ENCODE measurements around the gene LINGO3. TPM values are rescaled to one million over a fixed set of nuclear protein-coding genes. Genes with fewer than 3 reads are reported as not detected.
A peak's percentile ranks its signal among the peaks of the same experiment; 100 is the strongest.

Gene LINGO3
- total RNA-seq, 2 experiments from 2014 or later = 0.40 to 0.63 TPM

DNA sequence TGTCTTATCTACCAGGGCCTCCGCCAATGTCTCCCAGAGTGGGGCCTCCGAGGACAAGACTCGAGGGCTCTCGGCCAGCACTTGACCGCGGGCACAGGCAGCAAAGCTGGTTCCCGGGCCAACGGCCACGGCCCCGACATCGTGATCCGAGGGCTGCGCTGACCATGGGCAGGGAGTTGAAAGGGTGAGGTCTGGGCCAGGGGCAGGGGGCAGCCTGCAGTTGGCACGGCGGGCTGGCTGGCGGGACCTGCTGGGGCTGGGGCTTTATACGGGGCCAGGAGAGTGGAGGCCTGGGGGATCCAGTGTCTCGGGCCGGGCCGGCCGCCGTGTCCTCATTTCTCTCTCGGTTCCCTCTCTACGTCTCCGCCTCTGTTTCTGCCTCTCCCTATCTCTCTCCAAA is 9.8 kb upstream of the LINGO3 start:
- Mint-ChIP-seq H3K27ac (no peak overlapping the region), H3K9me3 (peaks cover 14% of the 10 kb centered on the region), H3K27me3 (peaks cover 18% of the 10 kb centered on the region), H3K36me3 (ENCODE audit: low read depth) (peaks cover 4% of the 10 kb centered on the region), H3K4me1 (no peaks in the 10 kb centered on the region), H3K4me3 (no peak overlapping the region)
- ChIA-PET POLR2A (no interaction called here), CTCF (interaction anchor here (1.3 kb wide), 1 partner anchor 75 kb away, joined by 3 read pairs; no protein-coding TSS in a partner anchor)
- DNase-seq = no peak

DNA sequence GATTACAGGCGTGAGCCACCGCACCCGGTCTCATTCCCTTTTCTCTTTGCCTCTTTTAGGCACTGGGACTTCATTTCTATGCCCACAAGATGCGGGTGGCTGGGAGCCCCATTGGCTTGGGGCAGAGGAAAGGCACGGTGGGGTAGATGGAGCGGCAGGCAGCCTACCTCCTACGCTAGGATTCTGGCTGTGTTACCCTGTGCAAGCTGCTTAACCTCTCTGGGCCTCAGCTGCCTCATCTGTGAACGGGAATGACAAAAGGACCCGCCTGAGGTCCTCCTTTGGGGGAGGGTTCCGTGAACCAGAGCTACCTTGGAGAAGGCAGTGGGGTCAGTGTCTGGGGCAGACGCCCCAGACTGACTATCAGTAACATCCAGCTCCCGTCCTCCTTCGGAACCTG is 9.3 kb upstream of the LINGO3 start:
- no peak for DNase-seq

DNA sequence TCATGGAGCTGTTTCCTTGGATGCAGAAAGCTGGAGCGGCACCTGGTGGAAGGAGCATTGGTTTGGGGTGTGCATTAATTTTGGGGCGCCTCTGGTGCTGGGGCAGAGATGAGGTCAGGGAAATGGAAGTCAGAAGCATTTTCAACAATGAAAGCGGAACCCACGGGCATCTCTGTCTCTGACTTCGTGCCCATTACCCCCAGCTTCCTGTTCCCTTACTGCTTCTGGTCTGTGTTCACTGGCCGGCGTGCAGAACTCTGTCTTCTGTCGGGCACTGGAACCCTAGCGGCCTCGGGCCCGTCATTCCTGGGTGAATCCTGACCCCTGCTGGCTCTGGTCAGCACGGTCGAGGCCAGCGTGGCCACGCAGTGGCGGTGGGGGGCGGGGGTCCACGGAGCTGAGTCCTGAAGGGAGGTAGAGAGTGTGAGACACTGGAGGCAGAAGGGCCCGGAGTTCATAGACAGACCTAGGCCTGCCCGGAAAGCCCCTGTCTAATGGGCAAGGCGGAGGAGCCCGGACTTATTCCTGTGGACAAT is 7.9 kb upstream of the LINGO3 start:
- Mint-ChIP-seq H3K4me1 (no peaks in the 10 kb centered on the region), H3K9me3 (peaks cover 14% of the 10 kb centered on the region), H3K27ac (no peak overlapping the region), H3K27me3 (peaks cover 23% of the 10 kb centered on the region), H3K36me3 (ENCODE audit: low read depth) (peaks cover 4% of the 10 kb centered on the region), H3K4me3 (no peak overlapping the region)
- ChIA-PET CTCF (interaction anchor here (0.6 to 1.4 kb wide), 4 partner anchors 21 to 295 kb away, joined by 3 to 4 read pairs (median 3); no protein-coding TSS in a partner anchor), POLR2A (interaction anchor here (1.6 kb wide), 1 partner anchor 12 kb away, joined by 7 read pairs; no protein-coding TSS in a partner anchor)
- DNase-seq = peak; percentile 35

More for the DNA sequence above, 9.3 kb upstream of the LINGO3 start:
- Mint-ChIP-seq H3K36me3 (ENCODE audit: low read depth) (peaks cover 4% of the 10 kb centered on the region), H3K27ac (no peak overlapping the region), H3K4me1 (no peaks in the 10 kb centered on the region), H3K9me3 (peaks cover 14% of the 10 kb centered on the region), H3K27me3 (peaks cover 20% of the 10 kb centered on the region), H3K4me3 (no peak overlapping the region)
- ChIA-PET CTCF (interaction anchor here (1.3 kb wide), 1 partner anchor 75 kb away, joined by 3 read pairs; no protein-coding TSS in a partner anchor), POLR2A (no interaction called here)

DNA sequence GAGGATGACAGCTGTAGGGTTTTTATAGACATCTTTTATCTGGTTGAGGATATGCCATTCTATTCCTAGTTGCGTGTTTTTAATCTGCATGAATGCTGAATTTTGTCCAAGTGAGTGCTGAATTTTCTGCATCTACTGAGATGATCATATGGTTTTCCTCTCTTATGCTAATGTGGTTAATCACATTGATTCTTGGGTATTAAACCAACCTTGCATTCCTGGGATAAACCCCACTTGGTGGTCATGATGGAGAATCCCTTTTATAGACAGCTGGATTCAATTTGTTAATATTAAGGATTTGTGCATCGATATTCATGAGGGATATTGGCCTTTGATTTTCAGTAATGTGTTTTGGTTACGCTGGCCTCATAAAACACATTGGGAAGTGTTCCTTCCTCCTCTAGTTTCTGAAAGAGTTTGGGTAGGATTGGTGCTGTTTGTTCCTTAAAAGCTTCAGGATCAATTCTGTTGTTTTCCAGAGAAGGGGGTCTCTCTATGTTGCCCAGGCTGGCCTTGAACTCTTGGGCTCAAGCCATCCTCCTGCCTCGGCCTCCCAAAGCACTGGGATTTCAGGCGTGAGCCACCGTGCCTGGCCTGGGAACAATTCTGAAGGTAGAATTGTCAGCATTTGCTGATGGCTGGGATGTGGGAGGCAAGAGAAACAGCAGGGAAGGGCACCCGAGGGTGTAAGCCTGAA is 7.3 kb upstream of the LINGO3 start:
- CTCF ChIA-PET = interaction anchor here (0.8 to 1.4 kb wide), 3 partner anchors 20 to 296 kb away, joined by 3 to 4 read pairs (median 3); no protein-coding TSS in a partner anchor
- peaks cover 27% of the 10 kb centered on the region for H3K27me3 Mint-ChIP-seq
- H3K36me3 Mint-ChIP-seq (ENCODE audit: low read depth) = peaks cover 4% of the 10 kb centered on the region
- H3K27ac Mint-ChIP-seq = no peak overlapping the region
- H3K9me3 Mint-ChIP-seq = peaks cover 14% of the 10 kb centered on the region
- DNase-seq = no peak
- POLR2A ChIA-PET = interaction anchor here (1.6 kb wide), 1 partner anchor 12 kb away, joined by 7 read pairs; no protein-coding TSS in a partner anchor
- H3K4me3 Mint-ChIP-seq = no peak overlapping the region
- no peaks in the 10 kb centered on the region for H3K4me1 Mint-ChIP-seq

DNA sequence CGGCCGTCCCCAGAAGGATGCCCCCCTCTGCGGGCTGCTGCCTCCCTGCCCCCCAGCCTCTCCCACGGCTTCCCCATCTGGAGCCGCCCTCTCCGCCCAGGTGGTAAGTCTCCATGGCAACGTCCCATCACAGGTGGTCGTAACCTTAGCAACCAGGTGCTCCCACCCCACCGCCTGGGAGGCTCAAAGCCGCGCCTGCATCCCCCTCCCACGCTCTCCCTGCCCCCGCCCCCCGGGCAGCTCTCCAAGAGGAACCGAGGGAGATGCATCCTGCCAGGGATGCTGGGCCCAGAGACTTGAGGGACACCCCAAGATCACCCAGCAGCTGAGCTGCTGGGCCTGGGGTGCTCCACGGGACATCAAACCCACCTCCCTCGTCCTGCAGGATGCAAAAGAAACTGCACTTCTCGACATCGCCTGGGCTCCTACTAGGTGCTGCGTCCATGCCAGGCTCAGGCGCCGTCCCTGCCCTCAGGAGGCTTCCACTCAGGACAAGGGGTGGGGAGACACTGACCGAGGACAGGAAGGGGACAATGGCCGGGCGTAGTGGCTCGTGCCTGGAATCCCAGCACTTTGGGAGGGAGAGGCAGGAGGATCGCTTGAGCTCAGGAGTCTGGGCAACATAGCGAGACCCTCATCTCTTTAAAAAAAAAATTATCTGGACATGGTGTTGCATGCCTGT is 5.0 kb upstream of the LINGO3 start:
- H3K27me3 Mint-ChIP-seq = peaks cover 43% of the 10 kb centered on the region
- no peak overlapping the region for H3K4me3 Mint-ChIP-seq
- CTCF ChIA-PET = interaction anchor here (0.7 kb wide), 1 partner anchor 54 kb away, joined by 3 read pairs; no protein-coding TSS in a partner anchor
- peaks cover 14% of the 10 kb centered on the region for H3K9me3 Mint-ChIP-seq
- H3K36me3 Mint-ChIP-seq (ENCODE audit: low read depth) = peaks cover 4% of the 10 kb centered on the region
- H3K27ac Mint-ChIP-seq = no peak overlapping the region
- peaks cover 2% of the 10 kb centered on the region for H3K4me1 Mint-ChIP-seq
- DNase-seq = no peak
- POLR2A ChIA-PET = no interaction called here

DNA sequence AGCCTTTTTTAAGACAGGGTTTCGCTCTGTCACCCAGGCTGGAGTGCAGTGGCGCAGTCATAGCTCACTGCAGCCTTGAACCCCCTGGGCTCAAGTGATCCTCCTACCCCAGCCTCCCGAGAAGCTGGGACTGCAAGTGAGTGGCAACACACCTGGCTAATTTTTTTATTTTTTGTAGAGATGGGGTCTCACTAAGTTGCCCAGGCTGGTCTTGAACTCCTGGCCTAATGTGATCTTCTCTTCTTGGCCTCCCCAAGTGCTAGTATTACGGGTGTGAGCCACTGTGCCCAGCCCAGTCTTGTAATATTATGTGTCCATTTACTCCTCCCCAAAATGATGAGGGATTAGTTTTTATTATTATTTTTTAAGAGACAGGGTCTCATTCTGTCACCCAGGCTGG is 3.1 kb upstream of the LINGO3 start:
- peaks cover 2% of the 10 kb centered on the region for H3K4me1 Mint-ChIP-seq
- H3K27me3 Mint-ChIP-seq = peaks cover 54% of the 10 kb centered on the region
- H3K27ac Mint-ChIP-seq = no peak overlapping the region
- POLR2A ChIA-PET = interaction anchor here (1.0 kb wide), 1 partner anchor 17 kb away, joined by 4 read pairs; the partner anchor contains the start of gene LSM7
- peaks cover 14% of the 10 kb centered on the region for H3K9me3 Mint-ChIP-seq
- DNase-seq = no peak
- no peak overlapping the region for H3K4me3 Mint-ChIP-seq
- peaks cover 4% of the 10 kb centered on the region for H3K36me3 Mint-ChIP-seq (ENCODE audit: low read depth)
- CTCF ChIA-PET = interaction anchor here (1.2 kb wide), 1 partner anchor 36 kb away, joined by 3 read pairs; no protein-coding TSS in a partner anchor

DNA sequence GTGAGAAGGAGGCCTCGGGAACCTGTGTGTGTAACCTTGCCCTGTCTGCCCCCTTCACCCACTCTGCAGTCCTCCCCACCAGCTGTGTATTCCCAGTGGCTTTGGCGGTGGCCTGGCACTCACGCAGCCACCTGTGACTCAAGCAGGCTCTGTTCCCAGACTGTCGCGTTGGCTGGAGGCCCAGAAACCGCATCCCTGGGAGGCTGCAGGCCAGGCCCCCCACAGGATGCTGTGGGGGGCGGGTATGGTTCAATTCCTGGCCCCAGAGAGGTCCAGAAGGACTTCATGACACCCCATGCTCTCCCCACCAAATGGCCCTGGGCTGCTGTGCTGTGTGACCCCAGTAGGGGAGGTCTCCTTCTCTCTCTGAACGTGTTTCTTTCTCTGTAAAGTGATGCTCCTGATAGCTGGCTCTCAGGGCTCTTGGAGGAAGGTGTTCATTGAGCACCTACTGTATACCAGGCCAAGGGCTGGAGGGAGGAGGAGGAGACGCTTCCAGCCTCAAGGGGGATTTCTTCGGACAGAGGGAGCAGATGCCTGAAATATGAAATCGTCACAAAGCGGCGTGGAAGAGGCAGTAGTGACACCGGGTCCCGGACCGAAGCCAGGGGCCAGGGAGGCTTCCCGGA is 1.9 kb upstream of the LINGO3 start:
- DNase-seq = no peak
- H3K4me3 Mint-ChIP-seq = no peak overlapping the region
- peaks cover 6% of the 10 kb centered on the region for H3K9me3 Mint-ChIP-seq
- peaks cover under 1% of the 10 kb centered on the region for H3K36me3 Mint-ChIP-seq (ENCODE audit: low read depth)
- H3K27me3 Mint-ChIP-seq = peaks cover 59% of the 10 kb centered on the region
- peaks cover 2% of the 10 kb centered on the region for H3K4me1 Mint-ChIP-seq
- POLR2A ChIA-PET = interaction anchor here (1.0 kb wide), 1 partner anchor 153 kb away, joined by 4 read pairs; no protein-coding TSS in a partner anchor
- CTCF ChIA-PET = no interaction called here
- H3K27ac Mint-ChIP-seq = no peak overlapping the region

DNA sequence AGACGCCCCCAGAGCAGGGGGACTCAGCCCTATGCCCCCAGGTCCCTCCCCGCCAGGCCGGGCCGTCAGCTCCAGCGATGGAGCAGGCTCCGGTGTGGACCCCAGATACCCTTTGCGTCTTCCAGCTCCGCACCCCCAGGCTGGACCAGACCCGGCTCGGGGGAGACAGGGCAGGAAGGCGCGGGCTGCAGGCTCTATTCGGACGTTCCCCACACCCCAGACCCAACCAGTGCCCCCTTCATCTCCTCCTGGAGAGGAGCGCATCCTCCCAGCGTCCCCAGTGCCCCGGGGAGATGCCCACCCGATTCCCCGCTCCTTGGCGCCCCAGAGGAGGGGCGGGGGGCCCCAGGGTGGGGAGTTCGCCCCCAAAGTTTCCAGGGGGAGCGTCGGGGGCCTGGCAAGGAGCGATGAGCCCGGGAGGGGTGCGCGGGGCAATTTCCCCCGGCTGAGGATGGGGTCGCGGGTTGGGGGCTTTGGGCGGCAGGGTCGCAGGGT is 389 bp downstream of the LINGO3 start:
- Mint-ChIP-seq H3K9me3 (no peaks in the 10 kb centered on the region), H3K27me3 (peaks cover 64% of the 10 kb centered on the region), H3K36me3 (ENCODE audit: low read depth) (no peaks in the 10 kb centered on the region), H3K4me1 (peaks cover 2% of the 10 kb centered on the region), H3K27ac (no peak overlapping the region), H3K4me3 (no peak overlapping the region)
- POLR2A ChIA-PET = no interaction called here
- DNase-seq = no peak
- CTCF ChIA-PET = no interaction called here

DNA sequence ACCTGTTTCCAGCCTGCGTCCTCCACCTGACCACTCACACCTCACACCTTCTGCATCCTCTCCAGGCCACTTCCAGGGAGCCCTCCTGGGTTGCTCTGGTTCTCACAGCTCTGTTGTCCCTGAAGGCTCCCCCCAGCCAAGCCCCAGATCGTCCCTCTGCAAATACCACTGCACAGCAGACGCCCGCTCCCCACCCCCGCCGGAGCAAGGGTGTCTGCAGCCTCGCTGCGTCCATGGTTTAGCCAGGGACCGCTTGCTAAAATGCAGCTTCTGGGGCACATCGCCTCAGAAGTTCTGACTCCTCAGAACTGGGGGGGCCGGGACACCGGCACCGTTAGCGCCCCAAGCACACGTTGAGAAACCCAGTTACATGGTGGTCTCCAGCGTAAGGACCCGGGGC is 983 bp downstream of the LINGO3 start:
- CTCF ChIA-PET = interaction anchor here (1.4 kb wide), 1 partner anchor 45 kb away, joined by 3 read pairs; no protein-coding TSS in a partner anchor
- Mint-ChIP-seq H3K27me3 (peaks cover 62% of the 10 kb centered on the region), H3K4me3 (no peak overlapping the region)

DNA sequence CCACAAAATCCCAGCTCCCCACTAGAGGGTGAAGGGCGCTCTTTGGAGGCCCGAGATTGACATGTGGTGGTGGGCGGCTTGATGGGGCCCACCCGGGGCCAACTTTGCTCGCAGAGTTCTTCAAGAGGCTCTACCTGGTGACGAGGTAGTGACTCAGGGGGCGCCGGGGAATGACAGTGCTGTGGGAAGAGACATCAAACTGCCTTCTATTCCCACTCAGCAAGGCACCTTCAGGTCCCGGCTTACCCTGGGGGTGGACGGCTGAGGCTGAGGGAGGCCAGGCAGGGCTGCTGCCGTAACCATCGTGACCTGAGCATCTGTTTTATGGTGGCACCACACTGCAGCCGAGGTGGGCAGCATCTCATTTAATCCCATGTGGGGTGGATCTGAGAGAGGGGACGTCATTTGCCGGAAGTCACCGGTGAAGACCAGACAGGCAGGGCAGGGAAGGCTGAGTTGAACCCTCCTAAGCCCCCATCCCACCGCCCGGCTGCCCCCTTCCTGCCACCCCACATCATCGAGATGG is 1.6 kb downstream of the LINGO3 start:
- Mint-ChIP-seq H3K4me1 (peaks cover 2% of the 10 kb centered on the region), H3K27me3 (peaks cover 65% of the 10 kb centered on the region), H3K36me3 (ENCODE audit: low read depth) (no peaks in the 10 kb centered on the region), H3K4me3 (no peak overlapping the region), H3K27ac (no peak overlapping the region), H3K9me3 (no peaks in the 10 kb centered on the region)
- ChIA-PET POLR2A (interaction anchor here (1.0 to 1.4 kb wide), 2 partner anchors 24 to 29 kb away, joined by 3 read pairs; partner anchors contain the start of gene PEAK3), CTCF (interaction anchor here (1.4 kb wide), 1 partner anchor 45 kb away, joined by 3 read pairs; no protein-coding TSS in a partner anchor)
- no peak for DNase-seq

More for the DNA sequence above, 983 bp downstream of the LINGO3 start:
- no peaks in the 10 kb centered on the region for H3K9me3 Mint-ChIP-seq
- no peaks in the 10 kb centered on the region for H3K36me3 Mint-ChIP-seq (ENCODE audit: low read depth)
- POLR2A ChIA-PET = interaction anchor here (1.4 kb wide), 1 partner anchor 25 kb away, joined by 3 read pairs; the partner anchor contains the start of gene PEAK3
- DNase-seq = no peak
- peaks cover 2% of the 10 kb centered on the region for H3K4me1 Mint-ChIP-seq
- H3K27ac Mint-ChIP-seq = no peak overlapping the region

DNA sequence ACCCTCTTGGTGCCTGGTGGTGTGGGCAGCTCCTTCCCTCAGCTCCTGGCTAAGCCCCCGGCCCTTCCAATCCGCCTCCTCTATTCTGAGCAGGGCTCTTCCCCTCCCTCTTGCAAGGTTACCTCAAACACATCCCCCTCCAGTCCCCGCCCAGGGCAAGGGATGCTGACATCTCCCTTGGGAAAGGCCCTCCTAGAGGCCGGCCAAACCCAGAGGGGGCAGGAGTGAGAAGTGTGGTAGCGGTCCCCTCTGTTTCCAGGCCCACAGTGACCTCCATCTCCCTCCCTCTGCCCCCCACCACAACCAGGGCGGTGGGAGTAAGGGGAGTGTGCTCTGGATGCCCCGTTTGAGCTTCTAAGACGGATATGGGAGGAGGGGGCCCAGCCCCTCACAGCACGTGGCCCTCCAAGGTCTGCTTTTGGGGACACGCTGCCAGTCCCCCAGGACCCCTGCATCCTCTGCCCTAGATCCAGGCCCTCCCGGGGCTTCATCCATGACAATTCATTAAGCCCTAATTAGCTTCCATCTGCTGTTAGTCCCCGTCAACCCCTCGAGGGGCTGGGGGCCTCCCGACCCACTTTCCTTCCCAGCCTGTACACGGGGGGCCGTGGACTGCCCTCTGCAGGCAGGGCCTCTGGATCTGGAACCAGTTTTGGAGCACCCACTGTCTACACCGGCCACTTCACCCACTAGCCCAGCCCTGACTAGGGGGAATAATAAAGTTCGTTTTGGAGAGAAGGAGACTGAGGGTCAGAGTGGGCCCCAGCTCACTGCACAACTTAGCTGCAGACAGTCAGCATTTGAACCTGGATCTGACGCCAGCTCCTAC is 2.3 kb downstream of the LINGO3 start:
- no peak for DNase-seq
- peaks cover 67% of the 10 kb centered on the region for H3K27me3 Mint-ChIP-seq
- ChIA-PET POLR2A (interaction anchor here (0.7 to 1.4 kb wide), 4 partner anchors 15 to 35 kb away, joined by 3 read pairs; partner anchors contain the start of gene PEAK3), CTCF (interaction anchor here (1.4 kb wide), 1 partner anchor 44 kb away, joined by 3 read pairs; no protein-coding TSS in a partner anchor)
- H3K36me3 Mint-ChIP-seq (ENCODE audit: low read depth) = no peaks in the 10 kb centered on the region
- no peak overlapping the region for H3K27ac Mint-ChIP-seq
- H3K4me3 Mint-ChIP-seq = no peak overlapping the region
- H3K4me1 Mint-ChIP-seq = peaks cover 2% of the 10 kb centered on the region
- no peaks in the 10 kb centered on the region for H3K9me3 Mint-ChIP-seq

Data from activated CD4-positive, alpha-beta memory T cell treated with anti-CD3 and anti-CD28 coated beads, Interleukin-2, amount 10 ng/mL, durations not matched to agents 7 days and 5 days (primary cell).